Upper lobe of right lung (tissue), 1 donor: Measurements from ENCODE around the gene PSTK. TPM values are rescaled to one million over a fixed set of nuclear protein-coding genes. Genes with fewer than 3 reads are reported as not detected.

ENCODE experiments used
- ATAC-seq: fragments of 200-7000 bp; cut with Tn5 transposase; one replicate; pipeline ENCODE4 v1.9.1; 2020; ENCODE audit warnings: mild to moderate bottlenecking, moderate library complexity
- DNase-seq: peaks from one replicate; pipeline ENCODE4 v3.0.0-alpha.2; 2020
- H3K27ac ChIP-seq: fragments of 200-600 bp; one replicate; pipeline ENCODE4 v1.8.0; 2022
- H3K27me3 ChIP-seq: fragments of 200-600 bp; one replicate; pipeline ENCODE4 v1.8.0; 2022; ENCODE audit warnings: mild to moderate bottlenecking
- H3K36me3 ChIP-seq: fragments of 200-600 bp; one replicate; pipeline ENCODE4 v1.8.0; 2022
- H3K4me1 ChIP-seq: fragments of 200-600 bp; one replicate; pipeline ENCODE4 v1.8.0; 2022
- H3K4me3 ChIP-seq: fragments of 200-600 bp; one replicate; pipeline ENCODE4 v1.8.0; 2022; ENCODE audit warnings: mild to moderate bottlenecking
- H3K9me3 ChIP-seq: fragments of 200-600 bp; one replicate; pipeline ENCODE4 v1.8.0; 2022
- intact Hi-C: fragments of 100-400 bp; cut with DNase I; formaldehyde crosslinking; loops from one replicate; pipeline ENCODE4 v1.11.0; 2022
- total RNA-seq: library from RNA; stranded (reverse); fragmentation: NEBNext Ultra II Directional; extraction: Animal tissue kit (Norgen Biotek cat#: 25700); gene quantifications from one replicate; pipeline ENCODE4 v1.2.1, GENCODE V29; 2021
- TF ChIP-seq, protein P1 (sequence below): fragments of 200-600 bp; IDR thresholded peaks from one replicate; pipeline ENCODE4 v1.8.0; 2022; ENCODE audit warnings: antibody characterized with exemption
- donor health status: DM: no; HTN: yes; CAD: no; lungs with severe emphysema.

PSTK gene
- total RNA-seq, 1 donor from 2014 or later: 2.5 TPM

DNA sequence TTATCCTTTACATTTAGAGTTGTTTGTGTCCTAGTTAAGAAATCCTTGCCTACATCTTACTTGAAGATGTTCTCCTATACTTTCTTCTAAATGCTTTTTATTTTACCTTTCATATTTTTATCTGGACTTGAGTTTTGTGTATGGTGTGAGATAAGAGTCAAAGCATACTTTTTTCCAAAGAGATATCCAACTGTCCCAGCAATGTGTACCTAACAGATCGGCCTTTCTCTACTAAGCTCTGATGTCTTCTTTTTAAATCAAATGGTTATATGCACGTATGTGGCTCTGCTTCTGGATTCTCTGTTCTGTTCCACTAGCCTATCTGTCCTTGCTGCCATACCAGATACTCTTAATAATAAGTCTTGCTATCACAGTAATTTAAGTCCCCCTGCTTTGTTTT, 21.2 kb downstream of the PSTK start:
- intact Hi-C loops: no loop called here
- TF ChIP-seq, protein P1, sequence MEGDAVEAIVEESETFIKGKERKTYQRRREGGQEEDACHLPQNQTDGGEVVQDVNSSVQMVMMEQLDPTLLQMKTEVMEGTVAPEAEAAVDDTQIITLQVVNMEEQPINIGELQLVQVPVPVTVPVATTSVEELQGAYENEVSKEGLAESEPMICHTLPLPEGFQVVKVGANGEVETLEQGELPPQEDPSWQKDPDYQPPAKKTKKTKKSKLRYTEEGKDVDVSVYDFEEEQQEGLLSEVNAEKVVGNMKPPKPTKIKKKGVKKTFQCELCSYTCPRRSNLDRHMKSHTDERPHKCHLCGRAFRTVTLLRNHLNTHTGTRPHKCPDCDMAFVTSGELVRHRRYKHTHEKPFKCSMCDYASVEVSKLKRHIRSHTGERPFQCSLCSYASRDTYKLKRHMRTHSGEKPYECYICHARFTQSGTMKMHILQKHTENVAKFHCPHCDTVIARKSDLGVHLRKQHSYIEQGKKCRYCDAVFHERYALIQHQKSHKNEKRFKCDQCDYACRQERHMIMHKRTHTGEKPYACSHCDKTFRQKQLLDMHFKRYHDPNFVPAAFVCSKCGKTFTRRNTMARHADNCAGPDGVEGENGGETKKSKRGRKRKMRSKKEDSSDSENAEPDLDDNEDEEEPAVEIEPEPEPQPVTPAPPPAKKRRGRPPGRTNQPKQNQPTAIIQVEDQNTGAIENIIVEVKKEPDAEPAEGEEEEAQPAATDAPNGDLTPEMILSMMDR: no peak
- no peaks in the 10 kb centered on the region for H3K27me3 ChIP-seq
- H3K4me1 ChIP-seq: peaks cover 13% of the 10 kb centered on the region
- ATAC-seq: no peak
- no peak for DNase-seq
- H3K36me3 ChIP-seq: peaks cover 26% of the 10 kb centered on the region
- H3K9me3 ChIP-seq: no peaks in the 10 kb centered on the region
- no peak overlapping the region for H3K4me3 ChIP-seq
- H3K27ac ChIP-seq: no peak overlapping the region

DNA sequence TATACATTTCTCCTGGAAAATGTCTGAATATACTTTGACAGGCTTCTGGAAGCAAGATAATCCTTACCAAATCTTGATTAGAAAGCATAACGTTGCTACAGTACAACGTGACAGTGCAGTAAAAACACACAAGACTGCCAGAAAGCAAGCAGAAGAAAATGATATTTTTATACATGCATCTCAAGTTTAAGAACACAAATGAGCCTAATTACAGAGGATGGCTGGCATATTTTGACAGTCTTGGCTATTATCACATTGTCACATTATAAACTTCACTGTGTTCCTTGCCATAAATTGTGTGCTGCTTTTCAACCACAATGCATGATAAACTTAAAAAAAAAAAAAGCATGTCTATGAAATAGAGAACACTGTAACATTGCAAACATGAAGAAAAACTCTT, 24.1 kb downstream of the PSTK start:
- H3K9me3 ChIP-seq: no peaks in the 10 kb centered on the region
- no peak overlapping the region for H3K27ac ChIP-seq
- ATAC-seq: no peak
- no peak for DNase-seq
- no peak overlapping the region for H3K4me3 ChIP-seq
- H3K27me3 ChIP-seq: no peaks in the 10 kb centered on the region
- TF ChIP-seq, protein P1: no peak
- H3K36me3 ChIP-seq: no peaks in the 10 kb centered on the region
- peaks cover 26% of the 10 kb centered on the region for H3K4me1 ChIP-seq
- intact Hi-C loops: no loop called here

DNA sequence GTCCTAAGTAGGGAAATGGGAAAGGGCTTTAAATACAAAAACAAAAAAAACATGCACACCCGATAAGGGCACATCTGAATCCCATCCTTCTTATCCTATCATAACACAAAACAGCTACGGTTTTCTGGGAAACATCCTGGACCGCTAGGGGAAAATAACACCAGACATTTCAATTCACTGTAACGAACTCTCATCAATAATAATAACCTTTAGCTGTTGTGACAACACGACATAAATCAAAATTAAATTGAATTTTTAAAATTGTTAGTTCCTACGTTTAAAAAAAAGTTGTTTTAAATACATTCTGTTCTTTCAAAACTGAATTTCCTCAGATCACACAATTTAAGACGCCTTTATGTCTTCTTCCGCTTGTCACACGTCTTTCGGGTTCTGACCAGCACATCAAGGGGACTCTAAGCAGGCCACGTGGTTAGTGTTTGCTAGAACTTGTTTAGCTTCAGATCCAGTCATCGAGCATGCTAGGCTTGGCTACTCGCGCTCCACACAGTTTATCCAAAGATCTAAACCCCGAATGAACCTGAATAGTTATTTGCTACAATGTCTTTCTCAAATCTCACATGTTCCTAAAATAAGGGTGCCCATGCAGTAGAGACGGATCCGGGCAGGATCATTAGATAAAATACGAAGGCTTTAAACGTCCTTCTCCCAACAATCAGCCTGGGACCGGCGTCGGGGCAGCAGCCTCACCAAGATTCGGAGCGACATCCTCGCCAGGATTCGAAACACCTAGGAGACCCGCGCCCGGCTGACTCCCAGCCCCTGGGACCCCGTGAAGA, 27.6 kb downstream of the PSTK start:
- H3K4me1 ChIP-seq: peaks cover 24% of the 10 kb centered on the region
- no peaks in the 10 kb centered on the region for H3K27me3 ChIP-seq
- peak overlapping the region; percentile 95 for H3K27ac ChIP-seq
- DNase-seq: no peak
- H3K9me3 ChIP-seq: no peaks in the 10 kb centered on the region
- TF ChIP-seq, protein P1: no peak
- ATAC-seq: peak; percentile 60
- no peaks in the 10 kb centered on the region for H3K36me3 ChIP-seq
- intact Hi-C loops: no loop called here
- peak overlapping the region; percentile 95 for H3K4me3 ChIP-seq

DNA sequence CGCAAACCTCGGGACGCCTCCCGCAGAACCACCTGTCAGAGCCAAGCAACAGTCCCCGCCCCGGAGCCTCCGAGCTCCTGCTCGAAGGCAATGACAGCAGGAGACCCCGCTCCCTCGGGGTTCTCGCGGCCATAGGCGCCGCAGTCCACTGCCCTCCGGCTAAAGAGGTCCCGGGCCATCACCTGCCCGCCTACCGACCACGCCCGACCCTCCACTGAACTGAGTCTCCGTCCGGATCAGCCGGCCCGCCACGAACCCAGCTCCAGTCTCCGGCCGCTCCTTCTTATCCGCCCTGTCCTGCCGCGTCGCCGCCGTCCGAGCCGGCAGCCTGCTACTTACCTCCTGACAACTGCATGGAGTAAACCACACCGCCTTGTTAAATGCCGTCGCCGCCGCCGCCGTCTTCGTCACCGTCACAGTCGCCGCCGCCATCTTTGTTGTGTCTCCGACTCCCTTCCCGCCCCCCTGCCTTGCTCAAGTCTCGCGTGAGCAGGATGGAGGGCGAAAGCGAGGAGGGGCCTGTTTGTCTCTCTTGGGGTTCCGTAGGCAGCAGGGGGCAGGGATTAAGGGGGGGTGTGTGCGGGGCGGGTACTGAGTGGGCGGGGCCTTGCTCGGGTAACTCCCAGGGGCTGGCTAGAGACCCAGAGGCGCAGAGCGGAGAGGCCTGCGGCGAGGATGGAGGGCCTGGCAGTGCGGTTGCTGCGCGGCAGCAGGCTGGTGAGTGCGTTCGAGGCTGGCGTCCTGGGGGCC, 28.3 kb downstream of the PSTK start, which contains the start of the genes ACADSB and IKZF5:
TSS of gene ACADSB (plus strand) at position 652 of the 750 bp plus-strand sequence. CDS start at position 676, 24 bp downstream.
TSS of gene IKZF5 (minus strand) at position 441 of the 750 bp plus-strand sequence. CDS start 10,170 bp downstream, outside the sequence.
- peak; percentile 97 for DNase-seq
- peak within 1 kb of the TSS; percentile 95 for H3K4me3 ChIP-seq
- H3K4me1 ChIP-seq: peaks cover 24% of the 10 kb centered on the region
- ATAC-seq: peak; percentile 99
- TF ChIP-seq, protein P1: no peak
- H3K9me3 ChIP-seq: no peaks in the 10 kb centered on the region
- peak within 1 kb of the TSS; percentile 95 for H3K27ac ChIP-seq
- no peaks in the 10 kb centered on the region for H3K36me3 ChIP-seq
- intact Hi-C loops: no loop called here
- no peaks in the 10 kb centered on the region for H3K27me3 ChIP-seq

GRCh38 chr10:123009105-123009820, 29.1 kb downstream of the PSTK start:
- Histone ChIP-seq H3K27ac (peak overlapping the region; percentile 82), H3K36me3 (no peaks in the 10 kb centered on the region), H3K9me3 (no peaks in the 10 kb centered on the region), H3K4me3 (peak overlapping the region; percentile 95), H3K27me3 (no peaks in the 10 kb centered on the region), H3K4me1 (peaks cover 24% of the 10 kb centered on the region)
- DNase-seq (peak; percentile 68), ATAC-seq (no peak)
- intact Hi-C loops: no loop called here
- TF ChIP-seq, protein P1: no peak
